ENCODE measurements around the gene LIPA.

GRCh38 chr10:89278900-89279392 is 27.4 kb upstream of the LIPA start:
- TF ChIP-seq POLR2A (IDR thresholded peaks at IDR 0.05; ENCODE audit: low read length) = no peak
- TF ChIP-seq GATA1 (IDR thresholded peaks at IDR 0.05; ENCODE audit: low read depth, low read length) = no peak
